Measurements from ENCODE around the gene ABR. TPM values are rescaled to one million over a fixed set of nuclear protein-coding genes. Genes with fewer than 3 reads are reported as not detected.

The ABR gene
- 58.4 and 66.7 TPM in 2 replicates for total RNA-seq

- intact Hi-C loops (cut with micrococcal nuclease) = loop anchor here (2.0 kb wide), 1 partner anchor 23 kb away; no protein-coding TSS in a partner anchor
- DNase-seq (ENCODE audit: low spot score) = peak; percentile 37
- Mint-ChIP-seq H3K9me3 (no peaks in the 10 kb centered on the region), H3K27me3 (ENCODE audit: insufficient read depth) (peaks cover 16% of the 10 kb centered on the region), H3K36me3 (ENCODE audit: low read depth) (no peaks in the 10 kb centered on the region), H3K4me3 (peak within 1 kb of the TSS; percentile 72), H3K27ac (no peak within 1 kb of the TSS), H3K4me1 (ENCODE audit: low read depth) (no peaks in the 10 kb centered on the region)
Observed at GRCh38 chr17:1179818-1180742, at the start of gene ABR. ABR (minus strand) TSS chr17:1179981; CDS start chr17:1179727, 254 bp downstream.

DNA sequence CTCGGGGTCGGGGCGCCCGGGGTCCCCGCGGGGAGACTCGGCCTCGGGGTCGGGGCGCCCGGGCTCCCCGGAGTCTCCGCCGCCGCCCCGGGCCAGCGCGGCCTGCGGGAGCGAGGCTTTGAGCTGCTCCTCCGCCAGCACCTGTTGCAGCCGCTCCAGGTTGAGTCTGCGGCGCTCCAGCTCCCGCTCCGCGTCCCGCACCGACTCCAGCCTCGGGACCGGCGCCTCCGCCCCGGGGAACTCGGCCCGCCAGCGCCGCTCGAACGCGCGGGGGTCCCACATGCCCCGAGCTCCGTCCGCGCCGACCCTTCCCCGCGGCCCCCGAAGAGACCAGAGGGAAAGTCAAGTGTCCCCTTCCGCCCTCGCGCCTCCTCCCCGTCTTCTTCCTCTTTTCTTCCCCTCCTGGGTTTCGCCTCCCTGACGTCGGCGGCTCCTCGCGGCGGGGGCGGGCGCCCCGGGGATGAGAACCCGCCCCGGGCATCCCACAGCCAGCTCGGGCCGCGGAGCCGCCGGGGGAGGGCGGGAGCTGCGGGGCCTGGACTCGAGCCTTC lies 49.6 kb upstream of the ABR start:
- Mint-ChIP-seq H3K4me3 (no peak overlapping the region), H3K27ac (no peak overlapping the region), H3K27me3 (ENCODE audit: insufficient read depth) (peaks cover 53% of the 10 kb centered on the region), H3K4me1 (ENCODE audit: low read depth) (peaks cover 12% of the 10 kb centered on the region), H3K36me3 (ENCODE audit: low read depth) (peaks cover 1% of the 10 kb centered on the region), H3K9me3 (no peaks in the 10 kb centered on the region)
- peak; percentile 36 for DNase-seq (ENCODE audit: low spot score)
- intact Hi-C loops (cut with micrococcal nuclease) = no loop called here

DNA sequence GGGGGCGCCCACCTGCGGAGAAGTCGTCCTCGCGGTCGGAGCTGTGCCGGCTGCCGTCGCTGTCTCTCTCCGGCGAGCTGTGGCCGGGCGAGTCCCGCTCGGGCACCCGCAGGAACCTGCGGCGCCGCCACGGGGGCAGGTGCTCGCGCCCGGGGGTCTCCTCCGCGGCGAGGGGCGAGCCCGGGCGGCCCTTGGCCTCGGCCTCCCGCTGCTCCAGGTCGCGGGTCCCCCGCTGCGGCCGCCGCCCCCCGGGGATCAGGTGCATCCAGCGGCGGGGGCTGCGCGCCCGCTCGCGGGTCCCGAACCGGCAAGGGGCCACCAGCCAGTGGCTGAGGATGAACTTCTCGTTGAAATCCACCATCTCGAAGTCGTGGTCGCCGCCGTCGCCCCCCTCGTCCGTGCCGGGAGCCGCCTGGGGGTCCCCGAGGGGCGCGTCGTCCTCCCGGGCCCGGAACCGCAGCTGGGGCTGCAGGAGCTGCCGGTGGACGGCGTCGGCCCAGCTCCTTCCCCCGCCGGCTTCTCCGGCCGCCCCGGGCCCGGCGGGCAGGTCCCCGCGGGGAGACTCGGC lies 49.1 kb upstream of the ABR start:
- H3K9me3 Mint-ChIP-seq = no peaks in the 10 kb centered on the region
- no peak overlapping the region for H3K4me3 Mint-ChIP-seq
- peaks cover 12% of the 10 kb centered on the region for H3K4me1 Mint-ChIP-seq (ENCODE audit: low read depth)
- H3K27ac Mint-ChIP-seq = no peak overlapping the region
- peaks cover 1% of the 10 kb centered on the region for H3K36me3 Mint-ChIP-seq (ENCODE audit: low read depth)
- intact Hi-C loops (cut with micrococcal nuclease) = no loop called here
- peaks cover 51% of the 10 kb centered on the region for H3K27me3 Mint-ChIP-seq (ENCODE audit: insufficient read depth)
- no peak for DNase-seq (ENCODE audit: low spot score)

- Mint-ChIP-seq H3K4me1 (ENCODE audit: low read depth) (peaks cover 12% of the 10 kb centered on the region), H3K36me3 (ENCODE audit: low read depth) (peaks cover 1% of the 10 kb centered on the region), H3K27ac (peak overlapping the region; percentile 70), H3K4me3 (peak overlapping the region; percentile 85), H3K9me3 (no peaks in the 10 kb centered on the region), H3K27me3 (ENCODE audit: insufficient read depth) (peaks cover 50% of the 10 kb centered on the region)
- intact Hi-C loops (cut with micrococcal nuclease) = no loop called here
- no peak for DNase-seq (ENCODE audit: low spot score)
Observed at GRCh38 chr17:1227917-1228780, 48.4 kb upstream of the ABR start.

GRCh38 chr17:1227365-1227764 lies 47.6 kb upstream of the ABR start:
- Mint-ChIP-seq H3K4me1 (ENCODE audit: low read depth) (peaks cover 12% of the 10 kb centered on the region), H3K9me3 (no peaks in the 10 kb centered on the region), H3K27ac (no peak overlapping the region), H3K27me3 (ENCODE audit: insufficient read depth) (peaks cover 46% of the 10 kb centered on the region), H3K4me3 (peak overlapping the region; percentile 8), H3K36me3 (ENCODE audit: low read depth) (peaks cover 1% of the 10 kb centered on the region)
- no peak for DNase-seq (ENCODE audit: low spot score)
- intact Hi-C loops (cut with micrococcal nuclease) = no loop called here

GRCh38 chr17:1226308-1226707 lies 46.5 kb upstream of the ABR start:
- Mint-ChIP-seq H3K4me1 (ENCODE audit: low read depth) (peaks cover 12% of the 10 kb centered on the region), H3K36me3 (ENCODE audit: low read depth) (peaks cover 1% of the 10 kb centered on the region), H3K27ac (no peak overlapping the region), H3K9me3 (no peaks in the 10 kb centered on the region), H3K27me3 (ENCODE audit: insufficient read depth) (peaks cover 37% of the 10 kb centered on the region), H3K4me3 (no peak overlapping the region)
- intact Hi-C loops (cut with micrococcal nuclease) = no loop called here
- DNase-seq (ENCODE audit: low spot score) = no peak

DNA sequence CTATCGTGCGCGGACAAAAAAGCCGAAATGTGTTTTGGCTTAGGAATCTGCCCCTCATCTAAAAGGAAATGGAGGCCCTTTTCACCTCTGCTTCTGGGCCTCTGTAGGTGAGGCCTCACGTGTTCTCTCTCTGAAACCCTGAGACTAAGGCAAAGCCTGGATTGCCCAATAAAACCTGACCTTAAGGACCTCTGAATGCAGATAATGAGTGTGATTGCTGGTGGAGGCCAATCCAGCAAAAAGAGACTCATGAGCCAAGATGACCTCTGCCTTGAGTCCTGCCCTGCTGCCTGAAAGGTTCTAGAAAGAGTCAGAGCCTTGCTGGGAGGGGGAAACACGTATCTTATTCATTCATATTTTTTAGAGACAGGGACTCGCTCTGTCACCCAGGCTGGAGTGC lies 44.5 kb upstream of the ABR start:
- peaks cover 7% of the 10 kb centered on the region for H3K4me1 Mint-ChIP-seq (ENCODE audit: low read depth)
- H3K9me3 Mint-ChIP-seq = no peaks in the 10 kb centered on the region
- peaks cover 24% of the 10 kb centered on the region for H3K27me3 Mint-ChIP-seq (ENCODE audit: insufficient read depth)
- no peak for DNase-seq (ENCODE audit: low spot score)
- H3K4me3 Mint-ChIP-seq = no peak overlapping the region
- H3K27ac Mint-ChIP-seq = no peak overlapping the region
- H3K36me3 Mint-ChIP-seq (ENCODE audit: low read depth) = no peaks in the 10 kb centered on the region
- intact Hi-C loops (cut with micrococcal nuclease) = no loop called here

DNA sequence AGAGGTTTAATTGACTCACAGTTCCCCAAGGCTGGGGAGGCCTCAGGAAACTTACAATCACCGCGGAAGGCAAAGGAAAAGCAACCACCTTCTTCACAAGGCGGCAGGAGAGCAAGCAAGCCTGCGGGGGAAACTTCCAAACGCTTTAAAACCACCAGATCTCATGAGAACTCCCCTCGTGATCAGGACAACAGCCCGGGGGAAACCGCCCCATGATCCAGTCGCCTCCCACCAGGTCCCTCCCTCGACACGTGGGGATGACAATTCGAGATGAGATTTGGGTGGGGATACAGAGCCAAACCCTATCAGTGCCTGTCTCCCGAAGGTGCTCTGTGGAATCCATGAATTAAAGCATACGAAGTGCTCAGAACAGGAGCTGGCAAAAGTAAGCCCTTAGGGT lies 43.9 kb upstream of the ABR start:
- H3K9me3 Mint-ChIP-seq = no peaks in the 10 kb centered on the region
- intact Hi-C loops (cut with micrococcal nuclease) = no loop called here
- H3K27ac Mint-ChIP-seq = no peak overlapping the region
- H3K4me1 Mint-ChIP-seq (ENCODE audit: low read depth) = peaks cover 7% of the 10 kb centered on the region
- DNase-seq (ENCODE audit: low spot score) = no peak
- H3K27me3 Mint-ChIP-seq (ENCODE audit: insufficient read depth) = peaks cover 25% of the 10 kb centered on the region
- no peaks in the 10 kb centered on the region for H3K36me3 Mint-ChIP-seq (ENCODE audit: low read depth)
- H3K4me3 Mint-ChIP-seq = no peak overlapping the region

- intact Hi-C loops (cut with micrococcal nuclease) = no loop called here
- no peaks in the 10 kb centered on the region for H3K4me1 Mint-ChIP-seq (ENCODE audit: low read depth)
- no peaks in the 10 kb centered on the region for H3K9me3 Mint-ChIP-seq
- H3K36me3 Mint-ChIP-seq (ENCODE audit: low read depth) = no peaks in the 10 kb centered on the region
- peaks cover 17% of the 10 kb centered on the region for H3K27me3 Mint-ChIP-seq (ENCODE audit: insufficient read depth)
- DNase-seq (ENCODE audit: low spot score) = no peak
- no peak overlapping the region for H3K4me3 Mint-ChIP-seq
- no peak overlapping the region for H3K27ac Mint-ChIP-seq
Observed at GRCh38 chr17:1222321-1222720, 42.5 kb upstream of the ABR start.

DNA sequence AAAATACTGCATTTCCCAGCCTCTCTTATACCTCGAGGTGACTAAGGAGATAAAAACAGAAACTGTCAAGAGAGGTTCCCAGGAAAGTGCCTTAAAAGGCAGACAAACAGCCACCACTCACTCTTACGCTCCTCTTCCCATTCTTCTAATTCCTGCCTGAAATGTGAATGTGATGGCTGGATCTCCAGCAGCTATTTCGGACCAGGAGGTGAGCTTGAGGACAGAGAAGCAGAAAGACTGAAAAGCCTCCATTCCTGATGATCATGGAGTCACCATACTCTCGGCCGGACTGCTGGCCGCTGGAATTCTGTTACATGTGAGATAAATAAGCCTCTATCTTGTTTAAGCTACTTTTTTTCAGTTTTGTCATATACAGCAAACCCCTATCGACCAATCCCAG lies 41.4 kb upstream of the ABR start:
- intact Hi-C loops (cut with micrococcal nuclease) = no loop called here
- no peak overlapping the region for H3K27ac Mint-ChIP-seq
- DNase-seq (ENCODE audit: low spot score) = no peak
- no peaks in the 10 kb centered on the region for H3K9me3 Mint-ChIP-seq
- H3K4me1 Mint-ChIP-seq (ENCODE audit: low read depth) = no peaks in the 10 kb centered on the region
- no peaks in the 10 kb centered on the region for H3K36me3 Mint-ChIP-seq (ENCODE audit: low read depth)
- peaks cover 9% of the 10 kb centered on the region for H3K27me3 Mint-ChIP-seq (ENCODE audit: insufficient read depth)
- H3K4me3 Mint-ChIP-seq = no peak overlapping the region

- no peaks in the 10 kb centered on the region for H3K36me3 Mint-ChIP-seq (ENCODE audit: low read depth)
Observed at GRCh38 chr17:1220346-1220745, 40.6 kb upstream of the ABR start.

GRCh38 chr17:1217089-1217385 lies 37.3 kb upstream of the ABR start:
- H3K9me3 Mint-ChIP-seq = no peaks in the 10 kb centered on the region
- H3K27me3 Mint-ChIP-seq (ENCODE audit: insufficient read depth) = peaks cover 3% of the 10 kb centered on the region
- H3K4me1 Mint-ChIP-seq (ENCODE audit: low read depth) = no peaks in the 10 kb centered on the region
- no peak for DNase-seq (ENCODE audit: low spot score)
- no peak overlapping the region for H3K27ac Mint-ChIP-seq
- H3K36me3 Mint-ChIP-seq (ENCODE audit: low read depth) = no peaks in the 10 kb centered on the region
- no peak overlapping the region for H3K4me3 Mint-ChIP-seq
- intact Hi-C loops (cut with micrococcal nuclease) = no loop called here

More at GRCh38 chr17:1220346-1220745, 40.6 kb upstream of the ABR start:
- no peak for DNase-seq (ENCODE audit: low spot score)
- no peaks in the 10 kb centered on the region for H3K9me3 Mint-ChIP-seq
- no peaks in the 10 kb centered on the region for H3K4me1 Mint-ChIP-seq (ENCODE audit: low read depth)
- intact Hi-C loops (cut with micrococcal nuclease) = no loop called here
- H3K27ac Mint-ChIP-seq = no peak overlapping the region
- H3K4me3 Mint-ChIP-seq = no peak overlapping the region
- peaks cover 6% of the 10 kb centered on the region for H3K27me3 Mint-ChIP-seq (ENCODE audit: insufficient read depth)
